ENCODE data around the gene GCFC2. TPM values are rescaled to one million over a fixed set of nuclear protein-coding genes. Genes with fewer than 3 reads are reported as not detected.
"Not testable (repeated sequence)": the region's sequence is repeated elsewhere in the genome, so short reads cannot be mapped to it uniquely, and the experiment has no call there.

Gene GCFC2
- total RNA-seq, 6 experiments from 2014 or later, result 9.8 to 16.0 (median 13.0) TPM

- no peaks in the 10 kb centered on the region for H3K27me3 Mint-ChIP-seq (ENCODE audit: insufficient read depth)
- no peak overlapping the region for H3K27ac Mint-ChIP-seq
- TF ChIP-seq CTCF (IDR thresholded peaks at IDR 0.05), result no peak
- peaks cover 5% of the 10 kb centered on the region for H3K36me3 Mint-ChIP-seq (ENCODE audit: low read depth)
- H3K9me3 Mint-ChIP-seq, result no peaks in the 10 kb centered on the region
- no peak overlapping the region for H3K4me3 Mint-ChIP-seq
- DNase-seq, result no peak
- H3K4me1 Mint-ChIP-seq (ENCODE audit: low read depth), result peaks cover 13% of the 10 kb centered on the region; the same call in 1 of the 2 replicates
Measured at GRCh38 chr2:75680402-75680801, 30.3 kb downstream of the GCFC2 start.

- Mint-ChIP-seq H3K4me1 (ENCODE audit: low read depth) (peaks cover 13% of the 10 kb centered on the region; the same call in 1 of the 2 replicates), H3K36me3 (ENCODE audit: low read depth) (no peaks in the 10 kb centered on the region; the same call in none of the 2 replicates)
- no peak for TF ChIP-seq CTCF (IDR thresholded peaks at IDR 0.05)
Measured at GRCh38 chr2:75679556-75679955, 31.2 kb downstream of the GCFC2 start.

GRCh38 chr2:75676464-75676863 is 34.3 kb downstream of the GCFC2 start:
- H3K27me3 Mint-ChIP-seq (ENCODE audit: insufficient read depth), result no peaks in the 10 kb centered on the region
- H3K27ac Mint-ChIP-seq, result no peak overlapping the region
- TF ChIP-seq CTCF (IDR thresholded peaks at IDR 0.05), result no peak
- no peak overlapping the region for H3K4me3 Mint-ChIP-seq
- H3K4me1 Mint-ChIP-seq (ENCODE audit: low read depth), result peaks cover 13% of the 10 kb centered on the region; the same call in 1 of the 2 replicates
- no peak for DNase-seq
- H3K36me3 Mint-ChIP-seq (ENCODE audit: low read depth), result peaks cover 5% of the 10 kb centered on the region
- H3K9me3 Mint-ChIP-seq, result no peaks in the 10 kb centered on the region

More at GRCh38 chr2:75679556-75679955, 31.2 kb downstream of the GCFC2 start:
- no peak overlapping the region for H3K4me3 Mint-ChIP-seq
- no peaks in the 10 kb centered on the region for H3K9me3 Mint-ChIP-seq
- H3K27me3 Mint-ChIP-seq (ENCODE audit: insufficient read depth), result no peaks in the 10 kb centered on the region
- DNase-seq, result no peak
- no peak overlapping the region for H3K27ac Mint-ChIP-seq

- peaks cover 10% of the 10 kb centered on the region for H3K36me3 Mint-ChIP-seq (ENCODE audit: low read depth)
- peaks cover 13% of the 10 kb centered on the region; the same call in 1 of the 2 replicates for H3K4me1 Mint-ChIP-seq (ENCODE audit: low read depth)
- H3K27ac Mint-ChIP-seq, result no peak overlapping the region
- H3K9me3 Mint-ChIP-seq, result no peaks in the 10 kb centered on the region
- TF ChIP-seq CTCF (IDR thresholded peaks at IDR 0.05), result no peak
- no peak overlapping the region for H3K4me3 Mint-ChIP-seq
- no peak for DNase-seq
- no peaks in the 10 kb centered on the region for H3K27me3 Mint-ChIP-seq (ENCODE audit: insufficient read depth)
Measured at GRCh38 chr2:75675908-75676307, 34.8 kb downstream of the GCFC2 start.

GRCh38 chr2:75675423-75675822 is 35.3 kb downstream of the GCFC2 start:
- H3K9me3 Mint-ChIP-seq; H3K27me3 Mint-ChIP-seq (ENCODE audit: insufficient read depth); H3K27ac Mint-ChIP-seq; DNase-seq; H3K4me3 Mint-ChIP-seq: not testable (repeated sequence)
- H3K36me3 Mint-ChIP-seq (ENCODE audit: low read depth), result peaks cover 12% of the 10 kb centered on the region
- H3K4me1 Mint-ChIP-seq (ENCODE audit: low read depth), result peaks cover 13% of the 10 kb centered on the region; the same call in 1 of the 2 replicates

GRCh38 chr2:75667884-75668283 is 42.8 kb downstream of the GCFC2 start:
- no peak overlapping the region for H3K4me3 Mint-ChIP-seq
- no peaks in the 10 kb centered on the region; the same call in 1 of the 2 replicates for H3K27me3 Mint-ChIP-seq (ENCODE audit: insufficient read depth)
- H3K36me3 Mint-ChIP-seq (ENCODE audit: low read depth), result peaks cover 17% of the 10 kb centered on the region
- DNase-seq, result no peak
- no peak for TF ChIP-seq CTCF (IDR thresholded peaks at IDR 0.05)
- H3K9me3 Mint-ChIP-seq, result no peaks in the 10 kb centered on the region
- H3K27ac Mint-ChIP-seq, result no peak overlapping the region
- peaks cover 5% of the 10 kb centered on the region; the same call in 1 of the 2 replicates for H3K4me1 Mint-ChIP-seq (ENCODE audit: low read depth)

Data from HFFc6 (cell line).